T-cell (primary cell): Measurements from ENCODE around the gene UPK3A. TPM values are rescaled to one million over a fixed set of nuclear protein-coding genes. Genes with fewer than 3 reads are reported as not detected.
A peak's percentile ranks its signal among the peaks of the same experiment; 100 is the strongest.
"Not testable (repeated sequence)": the region's sequence is repeated elsewhere in the genome, so short reads cannot be mapped to it uniquely, and the experiment has no call there.

Experiments
- ATAC-seq, 4 experiments: fragments of 200-7000 bp in 3 of 4; fragments of 150-1000 bp in 1 of 4; cut with Tn5 transposase; replicated peaks in 1 of 4; 1 replicate in 3 of 4; 2 replicates in 1 of 4; pipeline ENCODE4 v1.10.0; 2021; ENCODE audit warnings: moderate library complexity in 3 of 4, mild to moderate bottlenecking in 2 of 4, moderate number of reproducible peaks in 1 of 4
- CTCF ChIA-PET, 2 donors: fragments of 300-600 bp; sonication (Branson Sonifier 250); formaldehyde crosslinking; loops; one replicate each; lab custom pipeline; 2022; ENCODE audit warnings: antibody characterized with exemption in 2 of 2; lab: Charles Lee
- POLR2A ChIA-PET, 2 donors: fragments of 300-600 bp; sonication (Branson Sonifier 250); formaldehyde crosslinking; loops; one replicate each; lab custom pipeline; 2022; ENCODE audit warnings: antibody characterized with exemption in 2 of 2; lab: Charles Lee
- DNase-seq, 35 experiments: peaks; one replicate each; pipeline versions ENCODE4 v3.0.0 to v3.0.0-alpha.2; 2013 to 2023
- H3K27ac ChIP-seq: one replicate; pipeline ENCODE4 v1.5.1; 2013; ENCODE audit warnings: low read length
- H3K27me3 ChIP-seq, 2 experiments: replicated peaks in 1 of 2; 1 replicate in 1 of 2; 2 replicates in 1 of 2; pipeline versions ENCODE4 v1.6.1 to v1.7.0; 2013; ENCODE audit warnings: low read length in 1 of 2, mixed read lengths in 1 of 2; ENCODE audit not compliant: control insufficient read depth in 2 of 2, insufficient read depth in 2 of 2; ENCODE audit errors: extremely low read depth in 1 of 2
- H3K36me3 ChIP-seq, 2 donors: 1 replicate in 1 of 2; 2 replicates in 1 of 2; pipeline versions ENCODE4 v1.6.1 to v1.7.0; 2013; ENCODE audit warnings: low read length in 1 of 2; ENCODE audit not compliant: control insufficient read depth in 2 of 2, insufficient read depth in 1 of 2; ENCODE audit errors: extremely low read depth in 1 of 2
- H3K4me1 ChIP-seq, 2 experiments: 1 replicate in 1 of 2; 2 replicates in 1 of 2; pipeline versions ENCODE4 v1.6.1 to v1.7.0; 2013; ENCODE audit warnings: low read length in 2 of 2, mixed read lengths in 1 of 2; ENCODE audit not compliant: insufficient read depth in 2 of 2, control insufficient read depth in 1 of 2; ENCODE audit errors: extremely low read depth in 1 of 2
- H3K4me3 ChIP-seq, 2 donors: 1 replicate in 1 of 2; 2 replicates in 1 of 2; pipeline versions ENCODE4 v1.5.1 to v1.7.0; 2013; ENCODE audit warnings: mild to moderate bottlenecking in 2 of 2, low read length in 1 of 2, moderate library complexity in 1 of 2; ENCODE audit not compliant: control insufficient read depth in 1 of 2; ENCODE audit errors: extremely low read depth in 1 of 2
- H3K9me3 ChIP-seq: 2 replicates; pipeline ENCODE4 v1.7.0; 2013
- H3K27ac Mint-ChIP-seq, 2 donors: one replicate each; pipeline ENCODE4 v1.8.0; 2020 to 2021; ENCODE audit warnings: mild to moderate bottlenecking in 2 of 2, mixed read lengths in 2 of 2
- H3K27me3 Mint-ChIP-seq, 2 donors: one replicate each; pipeline ENCODE4 v1.8.0; 2021 to 2022; ENCODE audit warnings: mixed read lengths in 2 of 2
- H3K36me3 Mint-ChIP-seq: one replicate; pipeline ENCODE4 v1.8.0; 2021; ENCODE audit warnings: mixed read lengths
- H3K4me1 Mint-ChIP-seq, 3 donors: one replicate each; pipeline ENCODE4 v1.8.0; 2020 to 2022; ENCODE audit warnings: mixed read lengths in 3 of 3, mild to moderate bottlenecking in 1 of 3
- H3K4me3 Mint-ChIP-seq, 3 donors: one replicate each; pipeline ENCODE4 v1.8.0; 2020 to 2022; ENCODE audit warnings: mild to moderate bottlenecking in 3 of 3, mixed read lengths in 3 of 3, moderate library complexity in 3 of 3
- H3K9me3 Mint-ChIP-seq, 3 donors: one replicate each; pipeline ENCODE4 v1.8.0; 2020 to 2022; ENCODE audit warnings: mixed read lengths in 3 of 3
- WGBS: methylation state at CpG from one replicate; pipeline ENCODE4 v1.1.5; 2013; ENCODE audit warnings: missing lambda C conversion rate; ENCODE audit not compliant: insufficient coverage; 5-methylcytosine and 5-hydroxymethylcytosine counted together
- total RNA-seq, 35 experiments: library from RNA in 6 of 35; stranded (reverse) in 6 of 35; fragments of 120-200 nt in 1 of 35; gene quantifications; one replicate each; pipeline versions ENCODE4 v1.2.1 to v1.2.4 and lab custom pipeline; 2013 to 2026

The UPK3A gene
- total RNA-seq, 5 donors from 2014 or later (not counting 1 experiment from before 2014, with no cell fraction given), result not detected

DNA sequence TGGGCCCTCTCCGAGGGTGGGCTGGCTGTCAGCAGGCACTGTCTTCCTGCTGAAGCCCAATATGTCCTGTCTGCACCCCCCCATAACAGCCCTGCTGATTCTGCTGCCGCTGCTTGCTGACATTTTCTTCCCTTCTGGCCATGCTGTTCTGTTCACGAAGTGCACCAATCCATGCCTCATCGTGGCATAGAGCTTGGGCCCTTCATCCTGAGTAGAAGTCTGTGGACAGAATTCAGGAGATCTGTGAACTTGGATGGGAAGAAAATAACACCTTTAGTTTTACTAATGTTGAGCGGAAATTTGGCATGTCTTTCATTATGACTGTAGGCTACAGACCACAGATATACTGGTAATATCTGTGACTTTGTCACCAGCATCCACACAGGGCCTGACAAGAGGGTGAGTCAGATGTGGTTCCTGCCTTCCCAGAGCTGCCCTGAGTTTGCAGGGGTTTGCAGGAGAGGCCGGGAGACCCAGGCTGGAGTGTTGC, 29.9 kb upstream of the UPK3A start:
- peaks cover 0 to 28% of the 10 kb centered on the region in 2 experiments for H3K4me1 ChIP-seq
- peak in 1 of 35 experiments; percentile 32 for DNase-seq
- H3K27me3 ChIP-seq, result no peaks in the 10 kb centered on the region
- CTCF ChIA-PET, result no interaction called here
- H3K4me3 Mint-ChIP-seq, result no peak overlapping the region
- no peaks in the 10 kb centered on the region for H3K36me3 ChIP-seq
- no peaks in the 10 kb centered on the region for H3K36me3 Mint-ChIP-seq
- peak overlapping the region; percentile 59 for H3K27ac ChIP-seq
- POLR2A ChIA-PET, result no interaction called here
- H3K27ac Mint-ChIP-seq, result peak overlapping the region; percentile 78 to 85
- peaks cover 0 to 2% (median 0%) of the 10 kb centered on the region in 3 donors for H3K9me3 Mint-ChIP-seq
- WGBS, result 30% methylated on average over 2 of the region's 6 CpGs
- H3K4me1 Mint-ChIP-seq, result peaks cover 0 to 7% (median 4%) of the 10 kb centered on the region in 3 donors
- no peaks in the 10 kb centered on the region for H3K27me3 Mint-ChIP-seq
- no peak overlapping the region for H3K4me3 ChIP-seq
- ATAC-seq, result peak in 3 of 4 experiments; percentile 33 to 60 (median 49)
- no peaks in the 10 kb centered on the region for H3K9me3 ChIP-seq

DNA sequence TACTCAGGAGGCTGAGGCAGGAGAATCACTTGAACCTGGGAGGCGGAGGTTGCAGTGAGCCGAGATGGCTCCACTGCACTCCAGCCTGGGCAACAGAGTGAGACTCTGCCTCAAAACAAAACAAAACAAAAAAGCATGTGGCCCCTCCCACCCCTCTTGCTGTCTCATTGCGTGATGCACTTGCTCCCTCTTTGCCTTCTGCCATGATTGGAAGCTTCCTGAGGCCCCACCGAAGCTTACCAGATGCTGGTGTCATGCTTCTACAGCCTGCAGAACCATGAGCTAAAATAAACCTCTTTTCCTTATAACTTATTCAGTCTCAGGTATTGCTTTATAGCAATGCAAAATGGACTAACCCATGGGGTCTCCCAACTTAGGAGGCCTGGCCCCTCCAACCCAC, 26.8 kb upstream of the UPK3A start:
- POLR2A ChIA-PET, H3K4me3 Mint-ChIP-seq, H3K36me3 ChIP-seq, H3K4me3 ChIP-seq, H3K27ac ChIP-seq, H3K4me1 Mint-ChIP-seq, DNase-seq, ATAC-seq, H3K9me3 Mint-ChIP-seq, H3K36me3 Mint-ChIP-seq, H3K27ac Mint-ChIP-seq, CTCF ChIA-PET, H3K9me3 ChIP-seq: not testable (repeated sequence)
- peaks cover 0 to 12% of the 10 kb centered on the region in 2 donors for H3K27me3 Mint-ChIP-seq
- Histone ChIP-seq H3K27me3 (peaks cover 0 to 16% of the 10 kb centered on the region in 2 experiments), H3K4me1 (peaks cover 0 to 23% of the 10 kb centered on the region in 2 experiments)
- WGBS, result 83% methylated on average over 4 of the region's 4 CpGs

DNA sequence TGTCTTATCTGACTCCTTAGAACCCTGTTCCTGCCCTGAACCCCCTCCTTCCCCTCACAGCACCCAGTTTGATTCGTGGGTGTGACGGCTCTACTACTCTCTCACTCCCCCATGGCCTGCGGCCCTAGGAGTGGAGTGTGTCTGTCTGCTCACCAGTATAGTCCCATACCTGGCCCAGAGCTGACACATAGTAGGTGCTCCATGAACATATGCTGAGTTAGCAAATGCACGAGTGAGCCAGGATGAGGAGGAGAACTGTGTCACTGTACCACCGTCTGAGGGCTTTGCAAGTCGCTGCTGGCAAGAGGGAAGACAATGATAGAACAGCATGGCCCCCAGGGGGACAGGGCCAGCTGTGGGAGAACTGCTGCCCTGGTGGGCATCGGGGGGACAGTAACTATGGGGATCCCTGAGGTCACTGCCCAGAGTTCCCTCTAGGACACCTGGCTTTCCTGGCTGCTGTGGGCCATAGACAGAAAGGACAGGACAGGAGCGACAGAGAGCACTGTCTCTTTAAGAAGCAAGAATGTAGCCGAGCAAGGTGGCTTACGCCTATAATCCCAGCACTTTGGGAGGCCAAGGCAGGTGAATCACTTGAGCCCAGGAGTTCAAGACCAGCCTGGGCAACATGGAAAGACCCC, 24.9 kb upstream of the UPK3A start:
- no peaks in the 10 kb centered on the region for H3K36me3 Mint-ChIP-seq
- Histone ChIP-seq H3K4me1 (peaks cover 0 to 10% of the 10 kb centered on the region in 2 experiments), H3K27me3 (peaks cover 0 to 28% of the 10 kb centered on the region in 2 experiments), H3K9me3 (no peaks in the 10 kb centered on the region), H3K27ac (no peak overlapping the region), H3K4me3 (no peak overlapping the region), H3K36me3 (no peaks in the 10 kb centered on the region)
- POLR2A ChIA-PET, result no interaction called here
- DNase-seq (no peak), ATAC-seq (no peak)
- 83% methylated on average over 6 of the region's 10 CpGs for WGBS
- H3K4me3 Mint-ChIP-seq, result no peak overlapping the region
- peaks cover 8 to 15% of the 10 kb centered on the region in 2 donors for H3K27me3 Mint-ChIP-seq
- CTCF ChIA-PET, result no interaction called here
- H3K4me1 Mint-ChIP-seq, result peaks cover 2 to 9% (median 5%) of the 10 kb centered on the region in 3 donors
- H3K27ac Mint-ChIP-seq, result no peak overlapping the region
- peaks cover 0 to 2% (median 0%) of the 10 kb centered on the region in 3 donors for H3K9me3 Mint-ChIP-seq

DNA sequence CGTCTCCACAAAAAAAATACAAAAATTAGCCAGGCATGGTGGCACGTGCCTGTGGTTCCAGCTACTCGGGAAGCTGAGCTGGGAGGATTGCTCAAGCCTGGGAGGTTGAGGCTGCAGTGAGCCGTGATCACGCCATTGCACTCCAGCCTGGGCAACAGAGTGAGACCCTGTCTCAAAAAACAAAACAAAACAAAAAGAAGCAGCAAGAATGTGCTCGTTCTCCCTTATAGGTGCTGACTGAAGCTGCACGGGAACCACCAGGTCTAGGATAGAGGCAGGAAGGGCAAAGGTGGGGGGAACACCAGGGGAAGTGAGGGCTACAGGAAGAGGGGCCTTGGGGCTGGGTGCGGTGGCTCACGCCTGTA, 24.4 kb upstream of the UPK3A start:
- 79% methylated on average over 5 of the region's 9 CpGs for WGBS
- H3K36me3 ChIP-seq, H3K36me3 Mint-ChIP-seq, ATAC-seq, H3K27ac ChIP-seq, H3K9me3 Mint-ChIP-seq, H3K4me1 Mint-ChIP-seq, POLR2A ChIA-PET, H3K4me3 ChIP-seq, CTCF ChIA-PET, H3K4me3 Mint-ChIP-seq, DNase-seq, H3K27ac Mint-ChIP-seq, H3K9me3 ChIP-seq, H3K4me1 ChIP-seq: not testable (repeated sequence)
- H3K27me3 Mint-ChIP-seq, result peaks cover 8 to 15% of the 10 kb centered on the region in 2 donors
- H3K27me3 ChIP-seq, result peaks cover 0 to 28% of the 10 kb centered on the region in 2 experiments

GRCh38 chr22:45261407-45262088, 23.2 kb upstream of the UPK3A start:
- no peaks in the 10 kb centered on the region for H3K4me1 ChIP-seq
- H3K27me3 ChIP-seq, result peaks cover 0 to 33% of the 10 kb centered on the region in 2 experiments
- no peak overlapping the region for H3K4me3 ChIP-seq
- POLR2A ChIA-PET, result no interaction called here
- 92% methylated on average over 19 of the region's 20 CpGs for WGBS
- H3K27ac ChIP-seq, result no peak overlapping the region
- H3K9me3 ChIP-seq, result no peaks in the 10 kb centered on the region
- peaks cover 0 to 2% (median 0%) of the 10 kb centered on the region in 3 donors for H3K9me3 Mint-ChIP-seq
- no peak overlapping the region for H3K27ac Mint-ChIP-seq
- H3K36me3 Mint-ChIP-seq, result no peaks in the 10 kb centered on the region
- ATAC-seq (no peak), DNase-seq (no peak)
- peaks cover 8 to 15% of the 10 kb centered on the region in 2 donors for H3K27me3 Mint-ChIP-seq
- CTCF ChIA-PET, result interaction anchor here in 1 of 2 donors (0.6 kb wide), 1 partner anchor 10 kb away, joined by 3 read pairs; no protein-coding TSS in a partner anchor
- no peaks in the 10 kb centered on the region for H3K36me3 ChIP-seq
- H3K4me1 Mint-ChIP-seq, result peaks cover 0 to 7% (median 5%) of the 10 kb centered on the region in 3 donors
- H3K4me3 Mint-ChIP-seq, result no peak overlapping the region

GRCh38 chr22:45262195-45262930, 22.4 kb upstream of the UPK3A start:
- Histone ChIP-seq H3K36me3 (no peaks in the 10 kb centered on the region), H3K9me3 (no peaks in the 10 kb centered on the region), H3K4me1 (no peaks in the 10 kb centered on the region), H3K4me3 (no peak overlapping the region), H3K27me3 (peaks cover 0 to 33% of the 10 kb centered on the region in 2 experiments), H3K27ac (no peak overlapping the region)
- H3K9me3 Mint-ChIP-seq, result peaks cover 0 to 2% (median 0%) of the 10 kb centered on the region in 3 donors
- CTCF ChIA-PET, result interaction anchor here in 1 of 2 donors (0.6 kb wide), 1 partner anchor 9 kb away, joined by 3 read pairs; no protein-coding TSS in a partner anchor
- POLR2A ChIA-PET, result no interaction called here
- peaks cover 0 to 7% (median 5%) of the 10 kb centered on the region in 3 donors for H3K4me1 Mint-ChIP-seq
- ATAC-seq (no peak), DNase-seq (no peak)
- H3K36me3 Mint-ChIP-seq, result no peaks in the 10 kb centered on the region
- no peak overlapping the region for H3K27ac Mint-ChIP-seq
- peaks cover 8 to 15% of the 10 kb centered on the region in 2 donors for H3K27me3 Mint-ChIP-seq
- WGBS, result 74% methylated on average over 13 of the region's 13 CpGs
- no peak overlapping the region for H3K4me3 Mint-ChIP-seq
